HepG2 (cell line): ENCODE data around the gene PRKCI. TPM values are rescaled to one million over a fixed set of nuclear protein-coding genes. Genes with fewer than 3 reads are reported as not detected.

Experiments used
- ADNP ChIP-seq: sonication (generic); formaldehyde crosslinking; IDR thresholded peaks from 2 replicates; pipeline ENCODE4 v1.4.0; 2020; ENCODE audit warnings: missing genetic modification reagents
- ARHGAP35 ChIP-seq: sonication (generic); formaldehyde crosslinking; IDR thresholded peaks from 2 replicates; pipeline ENCODE4 v1.9.0; 2022; ENCODE audit warnings: mild to moderate bottlenecking, inconsistent platforms, moderate library complexity, missing genetic modification reagents, borderline replicate concordance
- ARID3A ChIP-seq: IDR thresholded peaks from 2 replicates; pipeline ENCODE4 v1.6.1; 2012; ENCODE audit warnings: low read depth, low read length, improper control_type of control experiment
- BORCS8-MEF2B ChIP-seq: sonication (generic); formaldehyde crosslinking; IDR thresholded peaks from 2 replicates; pipeline ENCODE4 v1.8.0; 2022; ENCODE audit warnings: mild to moderate bottlenecking, missing genetic modification reagents
- IKZF5 ChIP-seq: IDR thresholded peaks from 2 replicates; pipeline ENCODE4 v1.6.1; 2018; ENCODE audit warnings: missing genetic modification reagents, mild to moderate bottlenecking, missing compliant biosample characterization
- KMT2A ChIP-seq: sonication (generic); formaldehyde crosslinking; IDR thresholded peaks from 2 replicates; pipeline ENCODE4 v1.4.0; 2020; ENCODE audit warnings: missing genetic modification reagents
- MTERF4 ChIP-seq: sonication (generic); formaldehyde crosslinking; IDR thresholded peaks from 2 replicates; pipeline ENCODE4 v1.8.0; 2023; ENCODE audit warnings: mild to moderate bottlenecking, missing genetic modification reagents
- NBN ChIP-seq: fragments of 450-650 bp; conservative IDR thresholded peaks from 2 replicates; pipeline ENCODE4 v1.6.1; 2017
- NFYB ChIP-seq: sonication (generic); formaldehyde crosslinking; IDR thresholded peaks from 2 replicates; pipeline ENCODE4 v1.4.0; 2020; ENCODE audit warnings: missing genetic modification reagents
- SRF ChIP-seq: IDR thresholded peaks from 2 replicates; pipeline ENCODE4 v1.6.1; 2011; ENCODE audit warnings: mild to moderate bottlenecking, low read depth, low read length, moderate library complexity
- TFDP1 ChIP-seq: IDR thresholded peaks from 2 replicates; pipeline ENCODE4 v1.6.1; 2016; ENCODE audit warnings: missing compliant biosample characterization, missing genetic modification reagents, borderline replicate concordance
- THAP9 ChIP-seq: sonication (generic); formaldehyde crosslinking; IDR thresholded peaks from 2 replicates; pipeline ENCODE4; 2020; ENCODE audit warnings: missing genetic modification reagents, mild to moderate bottlenecking, borderline replicate concordance
- TOE1 ChIP-seq: sonication (generic); formaldehyde crosslinking; IDR thresholded peaks from 2 replicates; pipeline ENCODE4 v1.4.0; 2020; ENCODE audit warnings: mild to moderate bottlenecking, missing genetic modification reagents
- ZNF12 ChIP-seq: sonication (generic); formaldehyde crosslinking; IDR thresholded peaks from 2 replicates; pipeline ENCODE4 v1.5.0; 2020; ENCODE audit warnings: missing genetic modification reagents
- ZNF496 ChIP-seq: sonication (generic); formaldehyde crosslinking; IDR thresholded peaks from 2 replicates; pipeline ENCODE4 v1.8.1; 2023; ENCODE audit warnings: mild to moderate bottlenecking, moderate library complexity, missing genetic modification reagents; ENCODE audit not compliant: insufficient replicate concordance
- ZNF558 ChIP-seq: sonication (generic); formaldehyde crosslinking; IDR thresholded peaks from 2 replicates; pipeline ENCODE4 v1.9.0; 2022; ENCODE audit warnings: mild to moderate bottlenecking, missing genetic modification reagents, borderline replicate concordance
- ZNF570 ChIP-seq: sonication (generic); formaldehyde crosslinking; IDR thresholded peaks from 2 replicates; pipeline ENCODE4 v1.4.0; 2020; ENCODE audit warnings: mild to moderate bottlenecking, missing genetic modification reagents, borderline replicate concordance
- ZNF580 ChIP-seq: IDR thresholded peaks from 2 replicates; pipeline ENCODE4 v1.6.1; 2016; ENCODE audit warnings: low read depth, borderline replicate concordance
- polyA plus RNA-seq, 8 experiments: library from polyadenylated mRNA; depleted of rRNA in 3 of 8; stranded (reverse) in 7 of 8; unstranded in 1 of 8; fragments of >200 nt; fragmentation: Illumina TruSeq in 4 of 8; extraction: Trizol in 4 of 8; gene quantifications; 2 replicates each; pipeline versions ENCODE4 v1.2.1 to v1.2.3, GENCODE V29; 2011 to 2016; ENCODE audit warnings: low read depth in 4 of 8, missing spikeins in 1 of 8, mixed read lengths in 1 of 8; ENCODE audit not compliant: insufficient read depth in 1 of 8
- total RNA-seq, 5 experiments: library from RNA; depleted of rRNA; stranded (reverse); fragments of >200 nt; fragmentation: Illumina TruSeq; extraction: Trizol; gene quantifications; 2 replicates each; pipeline ENCODE4 v1.2.3, GENCODE V29; 2016; ENCODE audit warnings: low read depth in 1 of 5

The PRKCI gene
- total and polyA plus RNA-seq, 2 of the 13 experiments (the other 11 are each of a cell fraction or from before 2014, with no cell fraction given): 17.2 to 30.4 TPM

- TF ChIP-seq TFDP1 (no peak; the same call in 1 of the 2 replicates), ZNF558 (no peak), KMT2A (CRISPR knock-in tag) (peak; percentile 88), ARID3A (no peak), NFYB (no peak; the same call in none of the 2 replicates), ZNF12 (CRISPR knock-in tag) (no peak), NBN (no peak), ZNF570 (CRISPR knock-in tag) (no peak), BORCS8-MEF2B (CRISPR knock-in tag) (peak; percentile 85), TOE1 (no peak), ZNF496 (CRISPR knock-in tag) (no peak), THAP9 (CRISPR knock-in tag) (no peak; the same call in 1 of the 2 replicates), ZNF580 (CRISPR knock-in tag) (0 out of 2 replicates have a peak, but pooled peaks have one; percentile 25), SRF (no peak), ARHGAP35 (CRISPR knock-in tag) (no peak), ADNP (CRISPR knock-in tag) (no peak), MTERF4 (no peak), IKZF5 (peak; percentile 57; the same call in 1 of the 2 replicates)
Measured at GRCh38 chr3:170221924-170222646, at the start of gene PRKCI (continued).
